ENCODE measurements around the gene IFT74.

Gene IFT74

GRCh38 chr9:26975728-26976707 is 19.8 kb downstream of the IFT74 start:
- no peak for DNase-seq

GRCh38 chr9:26983340-26983739 is 27.1 kb downstream of the IFT74 start:
- no peak for DNase-seq

- no peak for DNase-seq
Measured at GRCh38 chr9:26995810-26996209, 39.6 kb downstream of the IFT74 start.

GRCh38 chr9:27003426-27004077 is 47.3 kb downstream of the IFT74 start:
- DNase-seq = no peak

DNA sequence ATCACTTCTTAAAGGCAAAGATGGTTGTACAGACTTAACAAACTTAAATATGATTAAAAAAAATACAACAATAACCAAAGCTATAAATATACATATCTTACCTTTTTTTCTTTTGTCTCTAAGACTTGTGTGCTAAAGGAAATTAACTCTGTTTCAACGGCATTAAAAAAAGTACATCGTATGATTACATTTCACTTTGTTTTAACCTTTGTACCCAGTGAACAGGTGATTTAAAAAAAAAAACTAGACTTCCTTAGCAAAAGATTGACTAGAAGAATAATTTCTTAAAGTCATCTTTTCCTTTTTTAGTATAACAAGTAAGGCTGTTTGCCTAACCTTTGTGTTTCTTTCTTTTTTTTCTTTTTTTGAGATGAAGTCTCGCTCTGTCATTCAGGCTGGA is 49.3 kb downstream of the IFT74 start, which contains the start of gene LRRC19:
TSS of gene LRRC19 (minus strand) at position 182 of the 400 bp plus-strand sequence. CDS start 5,978 bp downstream, outside the sequence.
- DNase-seq = no peak

- no peak for DNase-seq
Measured at GRCh38 chr9:27019589-27019988, 63.4 kb downstream of the IFT74 start.

- DNase-seq = no peak
Measured at GRCh38 chr9:27022920-27023319, 66.7 kb downstream of the IFT74 start.

DNA sequence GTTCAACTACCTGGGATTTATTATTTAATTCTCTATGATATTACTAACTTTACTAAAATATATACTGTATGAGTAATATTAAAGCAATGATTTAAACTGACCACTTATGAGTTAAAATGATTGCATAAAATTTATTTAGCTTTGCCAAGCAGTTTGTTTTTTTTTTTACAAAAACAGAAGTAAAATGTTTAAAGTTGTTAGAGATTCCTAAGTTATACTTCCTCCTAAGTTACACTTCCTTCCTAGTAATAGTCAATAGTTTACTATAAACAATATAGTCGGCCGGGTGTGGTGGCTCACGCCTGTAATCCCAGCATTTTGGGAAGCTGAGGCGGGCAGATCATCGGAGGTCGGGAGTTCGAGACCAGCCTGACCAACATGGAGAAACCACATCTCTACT is 73.0 kb downstream of the IFT74 start:
- no peak for DNase-seq

DNA sequence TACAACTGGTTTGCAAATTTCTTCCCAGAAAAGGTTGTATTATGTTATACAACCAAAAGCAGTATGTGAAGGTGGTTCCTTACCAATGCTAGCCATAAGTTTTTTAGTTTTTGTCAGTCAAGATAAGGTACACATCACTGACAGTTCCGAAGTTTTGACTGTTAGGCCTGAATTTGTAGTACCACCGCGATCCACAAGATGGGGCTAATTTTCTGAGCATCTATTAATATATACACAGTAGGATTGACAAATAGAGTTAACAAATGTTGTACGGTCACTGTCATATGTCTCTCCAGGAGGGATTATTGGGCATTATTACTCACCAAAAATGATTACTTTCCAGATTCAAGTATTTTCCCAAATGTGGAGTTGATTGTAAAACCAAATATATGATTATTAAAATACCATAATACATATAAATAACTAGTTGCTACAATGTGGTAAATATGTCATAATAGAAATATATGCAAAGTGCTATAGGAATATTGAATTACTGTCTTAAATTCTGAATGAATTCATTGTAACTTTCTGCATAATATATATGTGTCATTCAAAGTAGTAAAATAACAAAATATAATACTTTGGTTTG is 77.7 kb downstream of the IFT74 start:
- DNase-seq = no peak

- DNase-seq = no peak
Measured at GRCh38 chr9:27037499-27037898, 81.3 kb downstream of the IFT74 start.

- DNase-seq = no peak
Measured at GRCh38 chr9:27041746-27042145, 85.5 kb downstream of the IFT74 start.

DNA sequence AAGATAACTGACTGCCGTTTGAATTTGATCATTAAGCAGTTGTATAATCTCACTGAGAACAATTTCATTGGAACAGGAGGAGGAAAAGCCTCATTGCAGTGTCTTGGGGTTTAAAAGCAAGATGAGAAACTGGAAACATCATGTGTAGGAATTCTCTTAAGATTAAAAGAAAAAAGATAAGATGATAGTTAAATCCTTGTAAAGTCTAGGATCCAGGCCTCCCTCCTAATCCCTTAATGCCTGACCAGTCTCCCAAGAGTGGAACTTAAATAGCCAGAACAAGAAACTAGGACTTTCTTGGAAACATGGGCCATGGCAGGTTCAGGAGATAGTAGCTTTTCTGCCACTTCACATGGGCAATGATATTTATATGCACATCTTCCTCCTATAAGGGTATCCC is 86.3 kb downstream of the IFT74 start:
- DNase-seq = no peak

- DNase-seq = no peak
Measured at GRCh38 chr9:27043176-27043575, 87.0 kb downstream of the IFT74 start.

- no peak for DNase-seq
Measured at GRCh38 chr9:27047136-27047535, 90.9 kb downstream of the IFT74 start.

DNA sequence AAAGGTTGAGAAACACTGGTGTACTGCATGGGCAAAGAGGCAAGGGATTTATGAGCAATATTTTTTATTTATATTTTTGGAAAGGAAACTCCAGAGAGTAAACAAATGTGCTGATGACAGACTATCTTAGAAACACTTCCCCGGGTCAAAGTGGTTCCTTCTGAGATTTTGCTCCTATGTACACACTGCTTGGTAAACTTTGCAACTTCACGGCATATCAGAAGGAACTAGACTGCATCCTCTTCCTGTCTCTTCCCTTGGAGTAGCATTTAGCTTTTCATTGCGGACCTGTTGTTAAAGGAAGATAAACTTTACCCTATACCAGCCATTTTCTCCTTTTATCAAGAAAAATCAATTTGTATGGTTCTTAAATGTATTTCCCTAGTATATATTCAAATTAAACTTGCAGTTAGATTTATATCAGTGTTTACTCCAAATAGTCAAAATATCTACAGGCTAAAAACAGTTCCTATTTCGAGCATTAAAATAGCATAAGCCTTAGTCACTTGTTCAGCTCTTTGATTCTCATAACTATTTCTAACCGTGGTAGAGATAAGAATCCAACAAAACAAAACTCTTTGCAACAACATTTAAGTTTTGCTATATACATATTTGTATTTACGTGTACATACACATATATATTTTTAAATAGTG is 97.3 kb downstream of the IFT74 start:
- DNase-seq = no peak

DNA sequence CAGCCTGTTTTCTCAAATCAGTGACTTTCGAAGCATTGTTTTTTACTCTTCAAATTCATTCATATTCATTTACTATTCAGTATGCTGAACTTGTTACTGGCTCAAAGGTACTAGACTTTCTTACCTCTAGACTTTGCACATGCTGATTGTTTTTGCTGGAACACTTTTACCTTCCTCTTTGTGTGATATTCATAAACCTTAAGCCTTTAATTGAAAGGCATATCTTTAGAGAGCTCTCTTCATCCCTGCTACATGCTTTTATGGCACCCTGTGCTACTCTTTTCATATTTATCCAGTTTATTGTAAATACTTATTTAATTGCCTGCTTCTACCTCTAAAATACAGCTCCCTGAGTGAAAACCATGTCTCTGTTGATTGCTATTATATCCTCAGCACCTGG is 97.9 kb downstream of the IFT74 start:
- no peak for DNase-seq

- DNase-seq = no peak
Measured at GRCh38 chr9:27054841-27055240, 98.6 kb downstream of the IFT74 start.

- no peak for DNase-seq
Measured at GRCh38 chr9:27059412-27059811, 103.2 kb downstream of the IFT74 start.

- no peak for DNase-seq
Measured at GRCh38 chr9:27059907-27060306, 103.7 kb downstream of the IFT74 start.

DNA sequence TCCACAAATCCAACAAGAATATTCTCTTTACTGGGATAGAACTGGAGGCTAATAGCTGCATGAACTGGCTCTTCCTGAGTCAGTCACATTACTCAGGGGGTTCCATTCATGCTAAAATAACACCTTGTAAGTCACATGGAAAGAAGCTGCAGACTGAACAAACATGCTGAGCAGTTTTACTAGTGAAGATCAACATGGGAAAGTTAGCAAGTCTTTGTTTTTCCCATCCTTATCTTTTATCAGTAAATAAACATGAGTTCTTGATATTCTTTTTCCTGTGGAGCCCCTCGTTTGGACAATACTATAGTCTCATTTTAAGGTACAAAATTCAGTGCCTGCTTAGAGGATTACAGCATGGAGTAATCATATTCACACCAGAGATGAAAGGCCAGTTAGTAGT is 109.1 kb downstream of the IFT74 start:
- no peak for DNase-seq

DNA sequence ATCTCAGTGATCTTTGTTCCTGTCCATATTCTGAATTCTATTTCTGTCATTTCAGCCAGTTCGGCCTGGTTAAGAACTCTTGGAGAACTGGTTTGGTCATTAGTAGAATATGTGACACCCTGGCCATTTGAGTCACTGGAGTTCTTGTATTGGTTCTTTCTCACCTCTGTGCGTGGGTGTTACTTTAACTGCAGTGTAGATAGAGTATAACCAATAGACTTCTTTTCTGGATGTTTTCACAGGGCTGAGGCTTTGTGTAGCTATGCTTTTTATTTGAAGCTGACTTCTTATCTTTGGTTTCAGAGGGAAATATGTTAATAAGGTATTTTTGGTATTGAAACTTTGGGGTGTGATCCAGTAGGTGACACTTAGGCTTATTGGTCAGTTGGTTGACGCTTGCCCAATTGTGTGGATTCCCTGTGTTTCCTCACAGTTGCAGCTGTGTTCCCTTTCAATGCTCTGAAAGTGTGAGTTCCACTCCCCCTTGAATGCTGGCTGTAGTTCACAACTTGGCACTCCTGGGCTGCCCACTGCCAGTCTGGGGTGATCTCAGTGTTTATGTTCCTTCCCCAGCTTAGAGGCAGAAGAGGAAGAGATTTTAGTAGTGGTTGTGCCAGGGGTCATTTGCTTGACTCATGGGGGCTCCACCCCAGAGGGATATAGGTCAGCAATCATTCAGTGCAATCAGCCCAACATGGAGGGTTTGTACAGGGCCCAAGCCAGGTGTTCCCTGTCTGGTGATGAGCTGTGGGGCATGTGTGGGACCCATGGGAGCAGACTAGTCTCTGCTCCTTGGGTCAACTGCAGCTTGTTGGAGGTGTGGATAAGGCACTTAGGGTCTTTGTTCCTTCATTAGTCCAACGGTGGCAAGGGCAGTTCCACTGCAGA is 117.9 kb downstream of the IFT74 start:
- DNase-seq = no peak

- no peak for DNase-seq
Measured at GRCh38 chr9:27078685-27079084, 122.5 kb downstream of the IFT74 start.

All from cortex of kidney (tissue), 1 donor.